Measurements from ENCODE around the gene NTN1. TPM values are rescaled to one million over a fixed set of nuclear protein-coding genes. Genes with fewer than 3 reads are reported as not detected.
"Not testable (repeated sequence)": the region's sequence is repeated elsewhere in the genome, so short reads cannot be mapped to it uniquely, and the experiment has no call there.

Gene NTN1
- polyA plus RNA-seq, 3 donors, result 0.03 to 0.04 TPM; not detected in 1

DNA sequence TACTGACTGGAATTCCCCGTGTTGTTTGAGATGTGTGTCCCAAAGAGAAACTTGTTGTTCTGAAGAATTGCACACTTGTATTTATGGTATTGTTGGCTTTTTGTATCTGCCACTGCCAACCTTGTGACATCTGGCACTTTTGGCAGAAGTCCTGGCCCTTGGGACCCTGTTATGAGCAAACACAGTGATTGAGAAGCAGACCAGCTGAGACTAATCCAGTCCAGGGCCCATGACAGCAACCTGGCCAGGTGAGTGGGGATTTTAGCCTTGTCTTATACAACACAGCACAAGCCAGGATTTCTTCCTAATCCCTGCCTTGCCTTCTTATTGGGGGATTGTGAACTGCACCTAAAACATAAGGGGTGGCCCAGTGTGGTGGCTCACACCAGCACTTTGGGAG is 80.0 kb downstream of the NTN1 start:
- H3K27me3 ChIP-seq (ENCODE audit: control insufficient read depth in 2 of 2, insufficient read depth in 2 of 2, low read length in 2 of 2), result no peaks in the 10 kb centered on the region
- TF ChIP-seq, protein P1, sequence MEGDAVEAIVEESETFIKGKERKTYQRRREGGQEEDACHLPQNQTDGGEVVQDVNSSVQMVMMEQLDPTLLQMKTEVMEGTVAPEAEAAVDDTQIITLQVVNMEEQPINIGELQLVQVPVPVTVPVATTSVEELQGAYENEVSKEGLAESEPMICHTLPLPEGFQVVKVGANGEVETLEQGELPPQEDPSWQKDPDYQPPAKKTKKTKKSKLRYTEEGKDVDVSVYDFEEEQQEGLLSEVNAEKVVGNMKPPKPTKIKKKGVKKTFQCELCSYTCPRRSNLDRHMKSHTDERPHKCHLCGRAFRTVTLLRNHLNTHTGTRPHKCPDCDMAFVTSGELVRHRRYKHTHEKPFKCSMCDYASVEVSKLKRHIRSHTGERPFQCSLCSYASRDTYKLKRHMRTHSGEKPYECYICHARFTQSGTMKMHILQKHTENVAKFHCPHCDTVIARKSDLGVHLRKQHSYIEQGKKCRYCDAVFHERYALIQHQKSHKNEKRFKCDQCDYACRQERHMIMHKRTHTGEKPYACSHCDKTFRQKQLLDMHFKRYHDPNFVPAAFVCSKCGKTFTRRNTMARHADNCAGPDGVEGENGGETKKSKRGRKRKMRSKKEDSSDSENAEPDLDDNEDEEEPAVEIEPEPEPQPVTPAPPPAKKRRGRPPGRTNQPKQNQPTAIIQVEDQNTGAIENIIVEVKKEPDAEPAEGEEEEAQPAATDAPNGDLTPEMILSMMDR (IDR thresholded peaks at IDR 0.05), result no peak
- no peaks in the 10 kb centered on the region for H4K20me1 ChIP-seq (ENCODE audit: insufficient read depth, low read length)
- intact Hi-C loops (cut with micrococcal nuclease), result no loop called here
- H3K27ac ChIP-seq (ENCODE audit: low read depth in 1 of 2, low read length in 2 of 2), result no peak overlapping the region
- Mint-ChIP-seq H3K27ac (no peak overlapping the region), H3K36me3 (no peaks in the 10 kb centered on the region), H3K4me1 (no peaks in the 10 kb centered on the region), H3K27me3 (ENCODE audit: low read depth in 3 of 3) (peaks cover 3 to 8% (median 6%) of the 10 kb centered on the region in 3 donors), H3K9me3 (peaks cover 0 to 9% (median 2%) of the 10 kb centered on the region in 7 donors), H3K4me3 (no peak overlapping the region)
- no peaks in the 10 kb centered on the region for H3K9me3 ChIP-seq (replicated peaks in 1 of 2; ENCODE audit: control insufficient read depth in 1 of 2, insufficient read depth in 1 of 2, low read length in 2 of 2)
- H3K36me3 ChIP-seq (replicated peaks in 1 of 2; ENCODE audit: control insufficient read depth in 1 of 2, insufficient read depth in 2 of 2, low read length in 2 of 2), result no peaks in the 10 kb centered on the region
- no peak for DNase-seq
- no peak overlapping the region for H3K9ac ChIP-seq (ENCODE audit: insufficient read depth, low read length, poor library complexity, severe bottlenecking)
- H3K4me3 ChIP-seq (replicated peaks in 1 of 3; ENCODE audit: low read depth in 2 of 3, low read length in 3 of 3), result no peak overlapping the region
- no peaks in the 10 kb centered on the region for H3K79me2 ChIP-seq (ENCODE audit: insufficient read depth, low read length)
- 100% methylated on average over 1 of the region's 1 CpG for WGBS (ENCODE audit: insufficient coverage)
- H2AFZ ChIP-seq (ENCODE audit: insufficient read depth, low read depth, low read length, poor library complexity, severe bottlenecking), result no peak overlapping the region
- H3K4me1 ChIP-seq (ENCODE audit: control insufficient read depth in 1 of 2, insufficient read depth in 2 of 2, low read length in 2 of 2), result no peaks in the 10 kb centered on the region
- H3K4me2 ChIP-seq (replicated peaks; ENCODE audit: extremely low read depth, low read length, poor library complexity, severe bottlenecking), result no peak overlapping the region

DNA sequence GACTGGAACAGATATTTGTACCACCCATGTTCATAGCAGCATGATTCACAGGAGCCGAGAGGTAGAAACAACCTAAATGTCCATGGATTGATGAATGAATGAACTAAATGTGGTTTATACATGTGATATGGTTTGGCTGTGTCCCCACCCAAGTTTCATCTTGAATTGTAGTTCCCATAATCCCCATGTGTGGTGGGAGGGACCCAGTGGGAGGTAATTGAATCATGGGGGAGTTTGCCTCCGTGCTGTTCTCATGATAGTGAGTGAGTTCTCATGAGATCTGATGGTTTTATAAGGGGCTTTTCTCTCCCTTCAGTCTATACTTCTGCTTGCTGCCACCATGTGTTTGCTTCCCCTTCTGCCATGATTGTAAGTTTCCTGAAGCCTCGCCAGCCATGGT is 81.9 kb downstream of the NTN1 start:
- H3K4me1 ChIP-seq (ENCODE audit: control insufficient read depth in 1 of 2, insufficient read depth in 2 of 2, low read length in 2 of 2); H3K27me3 ChIP-seq (ENCODE audit: control insufficient read depth in 2 of 2, insufficient read depth in 2 of 2, low read length in 2 of 2); H3K27ac ChIP-seq (ENCODE audit: low read depth in 1 of 2, low read length in 2 of 2); H3K4me1 Mint-ChIP-seq; H3K27me3 Mint-ChIP-seq (ENCODE audit: low read depth in 3 of 3); H3K79me2 ChIP-seq (ENCODE audit: insufficient read depth, low read length); H3K9ac ChIP-seq (ENCODE audit: insufficient read depth, low read length, poor library complexity, severe bottlenecking); H3K4me3 Mint-ChIP-seq; H3K9me3 ChIP-seq (replicated peaks in 1 of 2; ENCODE audit: control insufficient read depth in 1 of 2, insufficient read depth in 1 of 2, low read length in 2 of 2); DNase-seq; H3K9me3 Mint-ChIP-seq; H3K4me2 ChIP-seq (replicated peaks; ENCODE audit: extremely low read depth, low read length, poor library complexity, severe bottlenecking); H3K27ac Mint-ChIP-seq; intact Hi-C loops (cut with micrococcal nuclease); H3K4me3 ChIP-seq (replicated peaks in 1 of 3; ENCODE audit: low read depth in 2 of 3, low read length in 3 of 3); H3K36me3 Mint-ChIP-seq; H4K20me1 ChIP-seq (ENCODE audit: insufficient read depth, low read length); H2AFZ ChIP-seq (ENCODE audit: insufficient read depth, low read depth, low read length, poor library complexity, severe bottlenecking); H3K36me3 ChIP-seq (replicated peaks in 1 of 2; ENCODE audit: control insufficient read depth in 1 of 2, insufficient read depth in 2 of 2, low read length in 2 of 2): not testable (repeated sequence)
- WGBS (ENCODE audit: insufficient coverage), result no CpG with 5 or more reads among the region's 3 CpGs
